ENCODE data around the gene ADH7.
A peak's percentile ranks its signal among the peaks of the same experiment; 100 is the strongest.

ADH7 gene

GRCh38 chr4:99408346-99408745 lies 26.8 kb downstream of the ADH7 start:
- Histone ChIP-seq H2AFZ (ENCODE audit: low read length) (no peak overlapping the region), H4K20me1 (ENCODE audit: insufficient read depth, low read length) (no peaks in the 10 kb centered on the region), H3K27ac (ENCODE audit: low read depth, low read length, poor library complexity, severe bottlenecking) (no peak overlapping the region), H3K4me1 (ENCODE audit: insufficient read depth, low read length, severe bottlenecking) (no peaks in the 10 kb centered on the region), H3K9me2 (ENCODE audit: low read depth, low read length) (no peaks in the 10 kb centered on the region), H3K9ac (ENCODE audit: low read length) (no peak overlapping the region), H3K4me3 (ENCODE audit: low read depth, low read length, poor library complexity, severe bottlenecking) (no peak overlapping the region), H3K4me2 (ENCODE audit: low read length) (no peak overlapping the region), H3K27me3 (ENCODE audit: insufficient read depth, low read length) (no peaks in the 10 kb centered on the region), H3F3A (ENCODE audit: insufficient read depth, low read length) (no peaks in the 10 kb centered on the region), H3K9me3 (ENCODE audit: low read length) (no peaks in the 10 kb centered on the region), H3K36me3 (ENCODE audit: insufficient read depth, low read length) (no peaks in the 10 kb centered on the region), H3K79me2 (ENCODE audit: insufficient read depth, low read length) (no peaks in the 10 kb centered on the region)
- TF ChIP-seq CTCF (IDR thresholded peaks at IDR 0.05; ENCODE audit: low read length), result no peak
- no peak for TF ChIP-seq EZH2 (IDR thresholded peaks at IDR 0.05; ENCODE audit: borderline replicate concordance, low read length)

- no peaks in the 10 kb centered on the region for H3K9me3 ChIP-seq (ENCODE audit: low read length)
- no peaks in the 10 kb centered on the region for H3F3A ChIP-seq (ENCODE audit: insufficient read depth, low read length)
- H3K9ac ChIP-seq (ENCODE audit: low read length), result no peak overlapping the region
- no peaks in the 10 kb centered on the region for H3K79me2 ChIP-seq (ENCODE audit: insufficient read depth, low read length)
- TF ChIP-seq CTCF (IDR thresholded peaks at IDR 0.05; ENCODE audit: low read length) (peak; percentile 89), EZH2 (IDR thresholded peaks at IDR 0.05; ENCODE audit: borderline replicate concordance, low read length) (no peak)
- no peak overlapping the region for H2AFZ ChIP-seq (ENCODE audit: low read length)
- H3K27me3 ChIP-seq (ENCODE audit: insufficient read depth, low read length), result no peaks in the 10 kb centered on the region
- no peaks in the 10 kb centered on the region for H3K4me1 ChIP-seq (ENCODE audit: insufficient read depth, low read length, severe bottlenecking)
- no peak overlapping the region for H3K27ac ChIP-seq (ENCODE audit: low read depth, low read length, poor library complexity, severe bottlenecking)
- no peak overlapping the region for H3K4me3 ChIP-seq (ENCODE audit: low read depth, low read length, poor library complexity, severe bottlenecking)
- H3K4me2 ChIP-seq (ENCODE audit: low read length), result no peak overlapping the region
- no peaks in the 10 kb centered on the region for H4K20me1 ChIP-seq (ENCODE audit: insufficient read depth, low read length)
- no peaks in the 10 kb centered on the region for H3K9me2 ChIP-seq (ENCODE audit: low read depth, low read length)
- no peaks in the 10 kb centered on the region for H3K36me3 ChIP-seq (ENCODE audit: insufficient read depth, low read length)
Observed at GRCh38 chr4:99405433-99406115, 29.6 kb downstream of the ADH7 start.

GRCh38 chr4:99404595-99405287 lies 30.4 kb downstream of the ADH7 start:
- Histone ChIP-seq H3K9ac (ENCODE audit: low read length) (no peak overlapping the region), H3K27ac (ENCODE audit: low read depth, low read length, poor library complexity, severe bottlenecking) (no peak overlapping the region), H3K4me2 (ENCODE audit: low read length) (no peak overlapping the region)

More at GRCh38 chr4:99404595-99405287, 30.4 kb downstream of the ADH7 start:
- Histone ChIP-seq H3K79me2 (ENCODE audit: insufficient read depth, low read length) (no peaks in the 10 kb centered on the region), H3K27me3 (ENCODE audit: insufficient read depth, low read length) (no peaks in the 10 kb centered on the region), H3K9me2 (ENCODE audit: low read depth, low read length) (no peaks in the 10 kb centered on the region), H3K4me3 (ENCODE audit: low read depth, low read length, poor library complexity, severe bottlenecking) (no peak overlapping the region), H4K20me1 (ENCODE audit: insufficient read depth, low read length) (no peaks in the 10 kb centered on the region), H3K4me1 (ENCODE audit: insufficient read depth, low read length, severe bottlenecking) (no peaks in the 10 kb centered on the region), H3F3A (ENCODE audit: insufficient read depth, low read length) (no peaks in the 10 kb centered on the region), H2AFZ (ENCODE audit: low read length) (no peak overlapping the region), H3K36me3 (ENCODE audit: insufficient read depth, low read length) (no peaks in the 10 kb centered on the region), H3K9me3 (ENCODE audit: low read length) (no peaks in the 10 kb centered on the region)
- no peak for TF ChIP-seq EZH2 (IDR thresholded peaks at IDR 0.05; ENCODE audit: borderline replicate concordance, low read length)
- no peak for TF ChIP-seq CTCF (IDR thresholded peaks at IDR 0.05; ENCODE audit: low read length)
